NB4 (cell line): ENCODE results near the gene GALNTL6.

Source experiments
- CTCF ChIP-seq: IDR thresholded peaks from one replicate; pipeline ENCODE4 v1.5.1; 2012; ENCODE audit warnings: low read depth, low read length
- MYC ChIP-seq: IDR thresholded peaks from 2 replicates; pipeline ENCODE4 v1.6.1; 2011; ENCODE audit warnings: low read depth, low read length
- POLR2A ChIP-seq: IDR thresholded peaks from 2 replicates; pipeline ENCODE4 v1.6.1; 2011; ENCODE audit warnings: mild to moderate bottlenecking; ENCODE audit not compliant: insufficient read length; ENCODE audit errors: extremely low read depth

DNA sequence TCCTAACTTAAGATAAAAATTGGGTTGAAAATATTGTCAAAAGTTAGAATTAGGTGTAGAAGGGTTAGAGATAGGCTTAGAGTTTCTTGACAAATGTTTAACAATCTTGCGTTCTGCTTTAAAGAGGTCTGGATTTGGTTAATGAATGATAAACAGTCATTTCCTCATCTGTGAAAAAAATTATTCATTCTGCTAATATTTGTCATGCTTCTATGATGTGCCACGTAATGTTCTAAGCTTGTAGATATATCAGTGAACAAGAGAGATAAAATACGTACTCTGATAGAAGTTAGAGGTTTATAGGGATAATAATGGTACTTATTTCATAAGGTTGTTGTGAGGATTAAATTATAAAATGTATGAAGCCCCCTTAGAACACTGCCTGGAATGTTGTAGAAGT is 912.4 kb downstream of the GALNTL6 start:
- TF ChIP-seq POLR2A (no peak), CTCF (no peak), MYC (no peak)
